ENCODE measurements around the gene BIK.

Gene BIK

DNA sequence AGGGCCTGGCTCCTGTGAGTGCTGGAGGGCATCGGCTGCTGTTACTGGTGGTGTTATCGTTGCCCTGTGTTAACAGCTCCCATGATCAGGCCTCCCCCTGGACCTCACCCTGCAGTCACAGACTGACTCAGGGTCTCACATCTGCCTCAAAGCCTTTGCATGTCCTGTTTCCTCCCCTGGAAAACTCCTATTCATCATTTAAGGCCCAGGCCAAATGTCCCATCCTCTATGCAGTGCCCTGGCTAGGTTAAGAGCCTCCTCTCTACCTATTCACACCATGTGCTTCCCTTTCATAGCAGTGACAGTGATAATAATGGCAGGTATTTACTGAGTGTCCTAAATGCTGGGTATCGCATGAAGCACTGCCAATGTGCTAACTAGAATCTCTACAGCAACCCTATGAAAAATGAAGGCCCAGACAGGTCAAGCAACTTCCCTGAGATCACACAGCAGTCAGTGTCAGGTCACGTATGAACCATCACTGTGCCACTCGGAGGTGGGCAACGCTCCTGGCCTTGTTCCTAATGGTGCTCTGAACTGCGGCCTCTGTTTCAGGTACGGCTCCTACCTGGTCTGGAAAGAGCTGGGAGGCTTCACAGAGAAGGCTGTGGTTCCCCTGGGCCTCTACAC lies 50.1 kb downstream of the BIK start:
- no peak for DNase-seq (ENCODE audit: low read depth, low spot score)

GRCh38 chr22:43162412-43163150 lies 52.0 kb downstream of the BIK start:
- DNase-seq (ENCODE audit: low read depth, low spot score) = no peak

- DNase-seq (ENCODE audit: low read depth, low spot score) = no peak
Observed at GRCh38 chr22:43163241-43163795, 52.8 kb downstream of the BIK start.

GRCh38 chr22:43164636-43165035 lies 54.1 kb downstream of the BIK start:
- no peak for DNase-seq (ENCODE audit: low read depth, low spot score)

GRCh38 chr22:43166132-43166930 lies 55.8 kb downstream of the BIK start:
- no peak for DNase-seq (ENCODE audit: low read depth, low spot score)

DNA sequence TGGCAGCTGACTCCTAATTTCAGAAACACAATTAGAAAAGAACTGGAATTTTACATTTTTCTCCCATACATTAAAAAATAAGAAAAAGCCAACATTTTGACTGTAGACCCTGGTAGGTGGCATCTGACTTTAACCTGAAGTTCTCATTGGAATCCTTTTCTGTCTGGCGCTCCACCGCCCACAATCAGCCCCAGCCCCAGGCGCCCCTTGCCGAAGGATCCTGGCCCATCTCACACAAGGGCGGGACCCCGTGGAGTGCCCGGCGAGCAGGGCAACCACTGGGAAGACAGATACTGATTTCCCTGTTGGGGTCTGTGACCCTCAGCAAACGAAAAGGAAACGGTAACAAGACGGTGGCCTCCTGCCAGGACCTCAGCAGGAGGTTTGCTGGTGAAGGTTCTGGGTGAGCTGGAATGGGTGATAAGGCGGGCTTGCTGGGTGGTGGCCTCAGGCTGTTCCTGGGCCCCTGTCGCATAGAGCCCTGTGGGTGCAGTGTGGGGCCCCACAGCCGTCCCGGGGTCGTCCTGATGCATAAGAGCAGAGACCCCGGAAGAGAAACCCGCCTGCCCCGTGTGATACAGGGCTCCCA lies 56.5 kb downstream of the BIK start:
- no peak for DNase-seq (ENCODE audit: low read depth, low spot score)

DNA sequence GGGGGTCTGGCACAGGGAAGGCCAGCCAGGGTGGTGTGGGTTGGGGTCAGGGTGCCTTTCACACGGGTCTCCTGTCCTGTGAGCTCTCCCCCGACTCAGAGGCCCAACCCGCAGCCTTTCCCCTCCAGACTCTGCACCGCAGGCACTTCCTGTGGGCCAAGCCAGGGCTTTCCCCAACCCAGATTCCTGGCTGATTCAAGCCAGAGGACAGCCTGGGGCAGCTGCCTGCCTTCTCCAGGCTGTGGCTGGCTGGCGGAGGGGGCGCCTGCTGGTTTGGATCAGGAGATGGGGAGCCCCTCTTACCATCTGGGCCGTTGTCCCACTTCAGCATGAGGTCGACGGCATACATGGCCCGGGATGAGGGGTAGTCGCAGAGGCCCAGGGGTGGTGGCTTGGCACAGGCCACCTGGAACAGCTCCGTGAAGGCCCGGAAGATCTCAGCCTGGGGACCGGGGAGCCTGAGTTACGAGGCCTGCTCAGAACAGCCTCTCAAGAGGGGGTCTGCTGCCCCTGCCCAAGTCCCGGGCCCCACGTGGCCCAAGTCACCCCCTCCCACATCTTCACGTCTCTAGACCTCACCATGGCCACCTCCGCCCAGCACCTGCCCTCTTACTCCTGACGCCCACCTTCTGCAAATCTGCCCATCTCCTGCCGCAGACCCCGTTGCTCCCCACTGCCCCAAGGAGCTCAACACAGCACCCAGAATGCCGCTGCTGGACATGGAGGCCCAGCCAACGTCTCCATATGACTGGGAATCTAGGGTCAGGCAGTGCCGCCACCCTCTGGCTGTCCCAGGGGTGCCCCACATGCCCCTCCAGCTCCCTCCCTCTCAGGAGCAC lies 58.1 kb downstream of the BIK start:
- no peak for DNase-seq (ENCODE audit: low read depth, low spot score)

- DNase-seq (ENCODE audit: low read depth, low spot score) = no peak
Observed at GRCh38 chr22:43169310-43170130, 59.0 kb downstream of the BIK start.

DNA sequence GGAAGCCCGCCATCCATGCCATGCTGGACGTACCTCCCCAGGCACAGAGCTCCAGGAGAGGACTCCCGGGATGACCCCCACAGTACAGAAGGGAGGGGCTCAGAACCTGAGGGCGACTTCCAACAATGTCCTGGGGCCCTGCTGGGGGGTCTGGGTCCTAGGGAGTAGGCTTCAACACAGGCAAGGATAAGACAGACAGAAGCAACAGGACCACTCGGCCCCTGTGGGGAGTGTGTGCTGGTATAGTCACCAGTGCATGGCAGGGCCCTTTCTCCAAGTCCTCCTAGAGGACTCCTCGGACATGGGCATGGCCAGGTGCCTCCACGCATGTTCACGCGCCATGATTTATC lies 59.6 kb downstream of the BIK start:
- no peak for DNase-seq (ENCODE audit: low read depth, low spot score)

GRCh38 chr22:43171019-43171491 lies 60.5 kb downstream of the BIK start:
- no peak for DNase-seq (ENCODE audit: low read depth, low spot score)

- no peak for DNase-seq (ENCODE audit: low read depth, low spot score)
Observed at GRCh38 chr22:43171607-43172006, 61.1 kb downstream of the BIK start.

- no peak for DNase-seq (ENCODE audit: low read depth, low spot score)
Observed at GRCh38 chr22:43172191-43172590, 61.6 kb downstream of the BIK start.

DNA sequence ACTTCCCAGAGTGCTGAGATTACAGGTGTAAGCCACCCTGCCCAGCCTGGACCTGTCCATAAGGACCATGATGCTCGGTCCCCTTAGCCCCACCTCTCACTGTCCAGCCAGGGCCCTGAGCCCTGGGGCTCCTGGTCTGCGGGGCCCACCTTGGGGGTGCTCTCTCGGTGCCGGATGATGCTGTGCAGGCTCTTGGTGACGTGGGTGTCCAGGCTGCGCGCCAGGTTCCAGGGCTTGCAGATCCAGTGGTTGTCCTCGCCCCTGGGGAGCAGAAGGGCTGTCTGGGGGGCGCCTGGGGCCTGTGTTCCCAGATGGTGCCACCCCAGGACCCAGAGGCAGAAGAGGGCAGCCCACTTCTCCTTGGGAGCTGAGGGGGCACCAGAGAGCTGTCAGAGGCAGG lies 63.0 kb downstream of the BIK start:
- DNase-seq (ENCODE audit: low read depth, low spot score) = no peak

- DNase-seq (ENCODE audit: low read depth, low spot score) = no peak
Observed at GRCh38 chr22:43173976-43174720, 63.6 kb downstream of the BIK start.

DNA sequence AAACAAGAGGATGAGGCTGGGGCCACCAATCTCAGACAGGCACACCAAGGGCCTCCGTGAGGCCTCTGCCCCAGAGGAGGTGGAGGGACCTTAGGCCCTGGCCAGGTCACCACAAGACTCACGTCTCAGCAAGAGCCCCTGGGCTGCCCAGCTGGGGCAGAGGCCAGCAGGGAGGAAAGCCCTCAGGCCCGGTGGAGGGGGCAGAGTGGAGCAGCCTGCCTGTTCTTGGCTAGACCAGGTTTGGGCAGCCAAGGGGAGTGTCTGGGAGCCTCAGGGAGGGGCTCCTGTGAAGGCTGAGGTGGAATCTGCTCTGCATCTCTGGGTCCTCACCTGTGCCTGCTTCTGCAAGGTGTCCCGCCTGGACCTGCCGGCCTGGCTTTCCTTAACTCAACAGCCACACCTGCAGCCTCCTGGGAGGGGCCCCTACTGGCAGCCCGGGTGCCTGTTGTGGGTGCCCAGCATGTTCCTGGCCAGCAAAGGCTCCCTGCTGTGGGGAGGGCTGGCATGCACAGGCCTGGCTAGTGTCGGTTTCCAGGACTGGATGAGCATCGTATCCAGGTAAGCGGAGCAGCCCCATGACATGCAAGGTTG lies 64.5 kb downstream of the BIK start:
- no peak for DNase-seq (ENCODE audit: low read depth, low spot score)

DNA sequence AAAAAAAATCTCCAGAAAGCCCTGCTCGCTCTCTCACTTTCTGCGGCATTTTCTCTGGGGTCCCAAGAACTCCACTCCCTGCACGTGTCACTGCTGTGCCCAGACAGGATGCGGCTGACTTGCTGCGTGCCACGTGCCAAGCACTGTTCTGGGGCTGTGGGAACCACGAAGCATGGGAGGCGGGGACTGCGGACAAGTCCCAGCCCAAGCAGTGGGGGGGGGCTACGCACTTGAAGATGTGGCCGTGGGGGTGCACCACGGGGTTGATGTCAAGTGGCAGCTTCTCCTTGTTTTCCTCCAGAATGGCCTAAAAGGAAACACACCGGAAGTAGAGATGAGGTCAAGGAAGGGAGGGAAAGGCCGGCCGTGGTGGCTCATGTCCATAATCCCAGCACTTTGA lies 65.5 kb downstream of the BIK start:
- DNase-seq (ENCODE audit: low read depth, low spot score) = no peak

GRCh38 chr22:43177479-43177878 lies 66.9 kb downstream of the BIK start:
- DNase-seq (ENCODE audit: low read depth, low spot score) = no peak
